ENCODE results near the gene TLX3.
"Not testable (repeated sequence)": the region's sequence is repeated elsewhere in the genome, so short reads cannot be mapped to it uniquely, and the experiment has no call there.

TLX3 gene

DNA sequence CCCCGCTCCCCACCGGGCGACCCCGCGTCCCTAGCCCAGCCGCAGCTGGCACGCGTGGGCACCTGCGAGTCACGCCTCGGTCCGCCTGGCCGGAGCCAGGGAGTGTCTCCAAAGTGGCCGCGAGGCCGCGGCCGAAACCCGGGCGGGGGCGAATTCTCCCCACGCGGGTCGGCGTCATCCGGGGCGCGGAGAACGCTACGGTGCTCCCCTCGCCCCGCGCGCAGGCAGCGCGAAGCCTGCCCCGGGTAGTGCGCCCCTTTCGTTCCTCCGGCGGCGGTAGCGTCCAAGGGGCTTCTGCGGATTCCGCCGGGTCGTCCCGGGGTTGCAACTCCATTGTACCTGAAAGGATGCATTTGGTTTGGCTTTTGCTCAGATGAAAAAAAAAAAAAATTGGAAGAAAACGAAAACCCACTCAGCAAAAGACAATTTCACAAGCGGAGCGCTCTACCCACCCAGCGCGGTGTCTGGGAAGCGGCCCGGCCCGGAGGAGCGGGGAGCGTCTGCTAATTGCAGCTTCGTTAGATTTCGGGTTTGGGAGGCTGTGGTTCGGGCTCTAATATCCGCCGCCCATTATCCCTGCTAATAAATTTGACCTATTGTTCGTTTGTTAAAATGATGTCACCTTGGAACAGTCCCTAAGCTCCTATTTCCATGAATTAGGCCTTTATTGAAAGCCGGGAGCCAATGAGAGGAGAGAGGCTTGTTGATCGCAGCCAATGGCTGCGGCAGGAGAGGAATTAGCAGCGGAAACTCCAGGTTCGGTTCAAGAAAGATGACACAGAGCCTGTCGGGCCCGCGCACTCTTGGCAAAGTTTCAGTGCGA, at the start of gene TLX3:
TSS of gene TLX3 (plus strand) at position 796 of the 823 bp plus-strand sequence. CDS start 118 bp downstream, outside the sequence.
- DNase-seq, result no peak

DNA sequence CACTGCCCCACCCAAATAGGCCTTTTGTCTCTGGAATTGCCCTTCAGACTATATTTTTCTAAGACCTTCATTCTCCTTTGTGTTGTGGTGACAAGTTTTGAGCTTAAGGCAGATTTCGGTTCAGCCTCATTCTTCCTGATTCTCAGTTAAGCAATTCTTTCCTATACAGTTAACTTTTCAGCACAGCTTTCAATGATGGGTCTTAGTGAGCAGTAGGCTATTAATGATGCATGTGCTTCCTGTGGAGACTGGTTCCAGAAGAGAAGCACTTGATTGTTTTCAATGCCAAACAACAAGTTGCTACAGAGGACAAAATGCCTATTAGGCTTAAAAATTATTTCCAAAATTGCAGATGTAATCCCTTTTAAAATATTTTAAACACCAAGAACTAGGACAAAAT, 47.7 kb upstream of the TLX3 start:
- no peak for DNase-seq

DNA sequence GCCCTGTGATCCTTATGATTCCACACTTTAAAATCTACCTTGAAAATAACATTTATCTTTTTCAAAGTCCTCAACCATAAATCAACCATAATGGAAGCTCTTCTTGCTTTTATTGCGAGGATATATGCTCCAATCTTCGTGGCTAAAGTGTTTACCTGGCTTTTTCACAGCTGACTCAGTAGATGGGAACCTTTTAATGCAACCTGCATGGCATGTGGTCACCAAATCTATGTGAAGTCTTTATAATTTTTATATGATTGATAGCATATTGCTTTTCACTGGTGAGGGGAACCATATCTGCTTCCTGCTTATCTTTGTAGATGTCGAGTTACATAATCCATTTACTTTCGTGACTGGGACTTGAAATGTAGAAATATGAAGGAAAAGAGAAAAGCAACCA, 47.1 kb upstream of the TLX3 start:
- DNase-seq, result no peak

DNA sequence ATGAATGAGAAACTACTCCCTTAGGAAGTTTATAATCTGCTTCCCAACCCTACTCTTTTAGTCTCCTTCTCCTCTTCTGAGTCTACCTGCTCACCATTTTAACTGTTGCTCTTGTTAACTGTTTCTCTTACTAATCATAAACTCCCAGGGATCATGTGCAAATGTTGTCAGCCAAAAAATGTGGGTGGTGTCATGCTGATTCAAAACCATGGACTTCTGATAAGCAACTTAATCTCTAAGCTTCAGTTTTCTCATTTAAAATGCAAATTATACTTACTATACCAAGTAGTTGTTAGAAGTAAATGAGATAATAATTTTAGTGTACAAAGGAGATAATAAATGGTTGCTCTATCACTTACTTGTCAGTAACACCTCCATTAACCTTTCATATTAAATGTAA, 45.9 kb upstream of the TLX3 start:
- no peak for DNase-seq

DNA sequence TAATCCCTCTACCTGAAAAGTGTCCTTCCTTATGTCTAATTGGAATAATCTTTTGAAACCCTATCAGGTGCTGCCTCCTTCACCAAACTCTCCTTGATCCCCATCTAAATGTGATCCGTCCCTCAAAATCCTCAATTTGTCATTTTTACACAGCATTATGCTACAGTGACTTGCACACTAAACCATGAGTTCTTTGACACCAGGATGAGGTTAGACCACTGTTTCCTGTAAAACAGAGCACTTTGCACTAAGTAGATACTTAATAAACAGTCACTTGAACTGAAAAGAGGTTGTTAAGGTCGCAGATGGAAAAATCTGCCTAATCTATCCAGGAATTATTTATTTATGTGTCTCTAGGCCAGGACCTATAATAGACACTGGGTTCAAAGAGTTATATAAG, 44.2 kb upstream of the TLX3 start:
- no peak for DNase-seq

DNA sequence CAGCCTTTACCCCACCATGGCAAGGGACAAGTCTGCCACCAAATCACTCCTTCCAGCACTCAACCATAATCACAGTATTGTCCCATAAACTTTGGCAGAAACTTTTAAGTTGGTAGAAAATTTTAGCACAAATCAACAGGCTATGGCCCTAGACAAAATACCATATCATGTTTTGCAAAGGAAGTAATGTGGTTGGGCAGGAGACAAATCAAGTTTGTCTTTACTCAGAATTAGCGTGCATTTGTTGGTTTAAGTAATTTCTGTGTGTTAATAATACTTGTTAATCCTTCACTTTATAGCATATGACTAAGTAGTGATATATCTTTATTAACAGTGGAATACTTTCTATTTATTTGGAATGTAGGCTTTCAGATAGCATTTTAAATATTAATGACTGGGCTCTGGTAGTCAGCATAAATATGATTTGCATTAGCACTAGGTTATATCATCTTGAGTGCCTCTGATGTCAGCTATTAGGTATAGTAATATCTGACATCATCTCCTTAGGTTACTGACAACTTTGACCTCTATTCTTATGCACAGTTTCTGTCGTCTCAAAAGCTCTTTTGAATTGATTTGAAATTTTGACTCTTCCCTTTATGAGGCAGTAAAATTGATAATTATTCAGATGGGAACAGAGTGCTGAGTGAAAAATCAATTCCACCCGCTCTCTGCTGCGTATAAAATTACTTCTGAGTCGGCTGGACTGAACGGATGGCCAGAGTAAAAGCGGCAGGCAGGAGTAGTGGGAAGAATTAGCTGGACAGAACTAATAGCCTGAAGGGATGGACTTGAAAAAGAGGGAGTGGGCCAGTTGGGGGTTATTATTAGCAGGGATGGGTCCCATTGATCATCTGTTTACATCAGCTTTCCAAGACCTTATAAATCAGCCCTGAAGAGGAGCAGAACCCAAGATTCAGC, 40.1 kb upstream of the TLX3 start:
- no peak for DNase-seq

DNA sequence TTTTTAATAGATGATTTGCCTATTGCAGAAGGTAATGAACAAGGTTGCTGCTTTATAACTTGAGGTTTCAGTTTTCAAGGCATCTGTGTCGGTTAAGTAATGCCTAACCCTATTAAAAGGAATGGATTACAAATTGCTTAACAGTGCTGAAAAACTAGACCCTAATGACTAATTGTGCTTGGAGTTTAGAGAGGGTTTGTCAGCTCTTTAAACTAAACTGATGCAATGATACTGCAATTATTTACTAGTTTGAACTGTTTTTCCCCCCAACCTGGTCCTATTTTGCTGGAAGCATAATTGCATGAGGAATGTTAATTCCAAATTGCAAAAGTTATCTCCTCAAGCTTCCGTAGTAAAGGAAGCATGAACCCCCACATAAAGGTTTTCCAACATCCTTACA, 39.3 kb upstream of the TLX3 start:
- DNase-seq, result no peak

DNA sequence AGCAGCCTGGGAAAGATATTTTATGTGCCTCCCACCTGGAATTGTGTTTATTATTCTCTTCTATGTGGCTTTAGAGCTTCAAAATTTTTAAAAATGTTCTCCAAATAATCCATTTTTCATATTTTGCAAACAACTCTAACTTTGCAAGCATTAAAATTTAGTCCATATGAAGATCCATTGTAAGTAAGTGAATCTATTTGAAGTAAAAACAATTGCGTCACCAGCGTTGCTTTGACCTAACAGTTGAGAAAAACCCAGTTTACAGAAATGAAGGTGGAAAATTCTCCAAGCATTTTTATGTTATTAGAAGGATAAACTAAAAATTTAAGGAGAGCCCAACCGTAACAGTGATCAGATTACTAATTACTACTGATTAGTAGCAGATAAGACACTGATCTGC, 38.9 kb upstream of the TLX3 start:
- DNase-seq, result no peak

DNA sequence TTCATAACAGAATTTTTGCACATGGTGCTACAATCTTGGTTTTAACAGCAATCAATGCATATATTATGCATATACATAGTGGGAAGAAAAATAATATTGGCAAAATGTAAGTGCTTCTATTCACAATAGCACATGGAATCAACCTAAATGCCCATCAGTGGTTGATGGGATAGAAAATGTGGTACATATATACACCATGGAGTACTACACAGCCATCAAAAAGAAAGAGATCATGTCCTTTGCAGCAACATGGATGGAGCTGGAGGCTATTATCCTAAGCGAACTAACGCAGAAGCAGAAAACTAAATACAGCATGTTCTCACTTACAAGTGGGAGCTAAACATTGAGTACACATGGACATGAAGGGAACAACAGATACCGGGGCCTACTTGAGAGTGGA, 37.2 kb upstream of the TLX3 start:
- no peak for DNase-seq

DNA sequence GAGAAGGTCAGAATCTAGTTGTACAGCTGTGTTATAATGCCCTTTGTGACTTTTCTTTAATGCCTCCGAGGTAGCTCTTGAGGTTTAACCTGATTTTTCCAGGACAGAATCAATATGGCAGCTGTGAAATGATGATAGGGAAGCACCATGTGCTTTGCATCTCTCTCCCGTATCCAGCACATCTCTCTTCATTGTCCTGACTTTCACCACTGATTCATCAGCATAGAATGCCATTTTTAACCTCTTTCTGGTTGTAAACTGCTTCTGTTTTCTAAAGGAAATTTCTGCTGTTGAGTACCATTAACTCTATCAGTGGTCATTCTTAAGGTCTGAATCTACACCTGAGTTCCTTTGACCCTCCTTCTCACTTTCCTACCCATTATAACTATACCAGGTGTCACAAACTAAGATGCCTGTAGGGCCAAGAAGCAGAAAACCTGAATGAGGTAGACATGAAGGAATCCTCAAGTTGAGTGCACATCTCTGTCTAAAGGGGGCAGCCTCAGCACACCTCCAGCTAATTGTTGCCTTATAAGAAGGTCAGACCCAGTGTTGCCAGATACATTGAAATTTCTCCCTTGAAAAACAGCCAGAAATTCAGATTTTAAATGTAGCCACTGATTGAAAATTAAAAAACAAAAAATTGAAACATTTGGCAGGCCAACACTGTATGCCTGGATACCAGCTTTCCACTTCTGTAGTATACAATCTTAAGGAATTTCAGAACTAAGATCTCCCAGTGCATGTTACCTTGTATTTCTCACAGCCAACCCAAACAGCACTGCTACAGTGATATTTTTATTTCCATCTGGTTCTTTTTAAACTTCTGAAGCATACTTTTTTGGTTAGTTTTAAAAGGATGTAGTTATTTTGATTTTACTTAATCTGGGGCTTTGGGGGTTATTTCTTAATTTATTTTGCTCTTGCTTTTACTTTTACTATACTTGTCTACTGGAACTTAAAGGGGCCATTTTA, 35.8 kb upstream of the TLX3 start:
- DNase-seq, result no peak

DNA sequence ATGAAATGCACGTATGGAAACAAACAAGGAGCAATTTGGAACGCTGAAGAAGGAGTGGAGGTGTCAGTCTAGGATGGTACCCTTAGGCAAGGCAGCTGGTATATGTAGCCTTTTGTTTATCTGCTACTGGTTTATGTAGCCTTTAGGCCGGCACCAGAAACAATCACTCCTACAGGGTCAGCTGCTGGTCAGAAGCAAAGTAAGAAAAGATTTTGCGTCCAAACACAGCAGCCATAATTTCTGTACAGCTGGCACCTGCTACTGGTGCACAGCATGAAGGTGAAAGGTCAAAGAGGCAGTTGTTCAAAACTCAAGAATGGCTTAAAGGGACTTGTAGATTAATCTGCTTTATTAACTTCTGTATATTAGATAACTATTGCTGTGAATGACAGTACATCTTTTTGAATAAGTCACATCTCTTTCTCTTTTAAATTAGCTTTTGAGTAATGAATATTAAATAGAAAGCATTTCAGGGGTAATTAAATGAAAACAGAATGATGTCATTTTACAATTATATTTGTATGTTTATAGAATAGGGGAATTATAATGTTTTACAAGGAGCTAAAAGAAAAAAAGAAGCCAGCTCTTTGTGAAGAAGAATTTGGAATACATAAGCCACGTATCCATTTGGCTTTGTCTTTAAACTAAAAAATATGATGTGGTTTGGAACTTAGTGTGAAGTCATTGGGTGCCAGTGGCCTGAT, 33.1 kb upstream of the TLX3 start:
- DNase-seq, result no peak

DNA sequence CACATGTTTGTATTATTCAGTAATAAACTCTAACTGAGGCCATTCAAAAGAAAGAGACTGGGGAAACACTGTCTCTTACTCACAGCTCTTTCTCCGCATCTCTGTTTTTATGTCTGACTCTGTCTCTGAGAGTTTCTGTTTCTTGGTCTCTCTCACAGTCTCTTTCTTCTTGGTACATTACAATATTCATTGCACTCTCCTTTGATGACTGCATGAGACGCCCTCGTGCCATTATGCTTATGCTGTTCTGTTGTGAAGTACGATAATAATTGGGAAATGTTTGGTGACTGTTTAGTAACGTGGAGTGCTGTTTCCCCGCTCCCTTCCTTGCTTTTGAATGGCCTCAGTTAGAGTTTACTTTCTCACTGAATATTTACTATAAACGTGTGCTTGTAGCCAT, 25.3 kb upstream of the TLX3 start:
- DNase-seq, result no peak

DNA sequence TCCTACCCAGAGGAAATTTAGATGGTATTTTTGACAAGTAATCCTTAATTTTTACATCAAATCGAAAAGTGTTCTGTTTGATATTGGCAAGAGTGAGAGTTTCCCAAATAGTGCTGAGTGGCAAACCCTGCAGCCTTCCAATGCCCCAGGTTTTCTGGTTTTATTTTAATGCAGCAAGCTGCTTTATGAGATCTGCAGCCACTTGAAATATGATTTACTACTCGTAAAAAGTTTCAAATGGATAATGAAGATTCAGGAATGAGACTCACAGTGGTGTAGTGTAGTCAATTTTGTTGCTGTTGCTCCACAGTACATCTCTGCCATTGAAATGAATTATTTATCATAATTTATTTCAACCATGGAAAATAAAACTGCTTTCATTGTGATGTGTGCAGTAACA, 23.6 kb upstream of the TLX3 start:
- DNase-seq, result no peak

DNA sequence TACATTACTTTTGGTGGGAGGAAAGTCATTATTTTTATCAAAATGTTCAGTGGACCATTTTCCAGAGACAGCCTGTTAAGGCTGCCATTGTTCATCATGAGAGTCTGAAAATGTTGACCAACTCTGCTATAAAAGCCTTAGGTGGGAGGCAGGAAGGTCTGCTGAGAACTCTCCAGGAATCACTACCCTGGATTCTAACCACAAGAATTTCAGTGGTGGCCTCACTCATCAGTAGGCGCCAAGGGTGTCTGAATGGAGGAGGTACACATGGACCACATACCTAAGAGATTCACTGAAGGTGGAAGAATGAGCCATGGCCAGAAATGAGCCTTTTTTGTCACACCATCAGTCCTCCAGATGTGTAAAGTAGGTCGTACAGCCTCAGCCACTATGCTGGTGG, 21.0 kb upstream of the TLX3 start:
- no peak for DNase-seq

DNA sequence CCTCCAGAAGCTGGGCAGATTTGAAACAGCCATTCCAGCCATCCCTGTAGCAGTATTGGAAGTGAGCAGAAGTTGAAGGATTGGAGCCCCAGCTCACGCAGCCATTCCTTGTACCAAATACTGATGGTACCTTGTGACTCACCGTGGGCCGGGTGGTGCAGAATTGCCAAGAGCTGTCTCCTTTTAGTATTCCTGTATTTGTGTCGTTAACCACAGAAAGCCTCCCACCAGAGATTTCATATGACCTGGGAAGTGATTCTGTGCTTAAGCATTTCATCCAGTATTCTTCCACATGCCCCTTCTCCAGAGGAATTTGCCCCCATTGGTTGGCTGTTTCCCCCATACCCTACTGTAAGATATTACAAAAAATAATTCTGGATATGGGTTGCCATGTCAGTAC, 17.7 kb upstream of the TLX3 start:
- no peak for DNase-seq

DNA sequence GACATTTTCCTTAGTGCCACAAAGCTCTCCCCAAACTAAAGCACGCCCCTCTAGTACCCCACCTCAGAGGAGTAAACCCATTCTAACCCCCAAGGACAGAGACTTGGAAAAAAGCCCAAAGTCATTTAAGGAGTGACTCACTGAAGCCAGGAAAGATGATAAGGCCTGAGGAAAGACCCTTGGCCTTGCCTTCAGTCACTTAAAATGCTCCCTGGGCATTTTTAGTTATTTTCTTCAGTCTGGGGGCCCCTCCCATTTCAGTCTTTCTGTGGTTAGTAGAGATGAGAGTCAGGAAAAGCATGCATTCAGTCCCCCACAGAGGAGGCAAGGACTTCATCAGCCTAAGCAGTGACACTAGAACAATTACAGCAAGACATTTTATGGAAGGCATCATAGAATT, 13.7 kb upstream of the TLX3 start:
- no peak for DNase-seq

DNA sequence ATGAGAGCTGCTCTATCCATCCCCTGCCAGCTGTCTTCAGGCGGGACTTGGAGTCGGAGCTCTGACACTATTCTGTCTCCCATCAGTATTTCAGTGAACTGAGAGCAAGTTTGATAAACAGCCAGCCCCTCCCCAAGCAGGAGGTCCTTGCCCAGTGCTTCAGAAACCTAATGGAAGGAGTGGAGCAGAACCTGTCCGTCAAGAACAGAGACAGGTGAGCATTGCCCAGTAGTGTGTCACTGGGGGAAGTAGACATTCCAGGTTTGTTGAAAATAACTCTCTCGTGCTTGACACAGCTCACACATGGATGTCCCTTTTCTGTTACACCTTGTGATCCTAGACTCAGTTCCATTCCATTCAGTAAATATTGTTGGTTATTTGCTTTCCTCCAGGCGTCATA, 13.2 kb upstream of the TLX3 start:
- no peak for DNase-seq

DNA sequence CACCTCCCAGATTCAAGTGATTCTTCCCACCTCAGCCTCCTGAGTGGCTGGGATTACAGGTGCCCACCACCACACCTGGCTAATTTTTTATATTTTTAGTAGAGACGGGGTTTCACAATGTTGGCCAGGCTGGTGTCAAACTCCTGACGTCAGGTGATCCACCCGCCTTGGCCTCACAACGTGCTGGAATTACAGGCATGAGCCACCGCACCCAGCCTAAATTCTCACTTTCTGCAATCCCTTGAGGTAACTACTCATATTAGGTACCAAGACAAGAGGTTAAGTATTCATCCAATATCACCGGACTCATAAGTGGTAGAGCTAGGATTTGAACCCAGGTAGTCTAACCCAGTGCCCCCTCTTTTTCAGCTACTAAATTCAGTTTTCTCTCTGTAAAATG, 11.1 kb upstream of the TLX3 start:
- DNase-seq, result not testable (repeated sequence)

DNA sequence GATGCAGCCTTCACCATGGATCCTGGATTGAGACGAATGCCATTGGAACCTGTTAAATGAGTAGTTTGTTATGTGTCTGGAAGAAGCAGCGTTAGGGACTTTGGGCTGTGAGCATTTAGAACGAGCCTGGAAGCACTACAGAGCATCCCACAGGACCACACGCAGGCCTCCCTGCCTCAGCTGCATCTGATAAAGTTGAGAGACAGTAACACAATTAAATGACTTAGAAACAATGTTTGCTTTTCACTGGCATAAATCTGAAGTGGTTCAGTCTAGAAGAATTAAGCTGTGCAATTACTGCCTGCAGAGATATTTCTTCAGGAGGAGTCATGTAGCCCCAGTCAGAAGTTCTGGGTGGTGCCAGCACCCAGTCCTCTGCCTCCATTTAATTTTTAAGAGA, 9.8 kb upstream of the TLX3 start:
- no peak for DNase-seq

DNA sequence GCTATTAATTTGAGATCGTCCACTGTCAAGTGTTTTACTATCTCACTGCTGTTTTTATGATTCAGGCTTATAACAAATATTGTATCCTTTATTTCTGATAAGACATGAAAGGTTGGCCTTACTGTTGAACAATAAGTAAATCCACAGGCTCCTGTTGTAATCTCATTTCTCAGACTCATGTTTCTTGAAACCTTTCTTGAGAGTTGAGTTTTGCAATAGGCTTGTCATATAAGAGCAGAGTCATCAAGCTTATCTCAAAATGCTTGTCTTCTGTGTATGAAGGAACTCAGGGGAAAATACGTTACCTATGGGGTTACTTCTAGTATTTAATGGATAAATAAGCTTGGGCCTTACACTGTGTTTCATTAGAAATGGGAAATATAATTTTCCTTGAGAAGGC, 9.2 kb upstream of the TLX3 start:
- no peak for DNase-seq

DNA sequence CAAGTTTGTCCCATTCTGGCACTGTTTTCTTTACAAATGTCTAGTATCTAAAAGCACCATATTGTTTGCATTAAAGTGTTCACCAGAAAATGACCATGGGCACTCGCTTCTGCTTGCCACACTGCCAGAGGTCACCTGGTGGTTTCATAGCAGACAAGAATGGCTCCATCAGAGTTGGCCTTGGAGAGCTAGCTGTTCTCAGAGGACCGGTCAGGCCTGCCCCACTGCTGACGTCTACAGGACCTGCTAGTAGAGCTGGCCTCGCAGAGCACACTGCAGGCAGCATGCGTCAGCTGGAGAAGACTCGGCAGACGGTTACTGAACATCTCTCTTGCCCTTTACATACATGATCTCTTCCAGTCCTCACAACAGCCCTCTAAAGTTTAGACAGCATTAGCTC, 8.7 kb upstream of the TLX3 start:
- no peak for DNase-seq

DNA sequence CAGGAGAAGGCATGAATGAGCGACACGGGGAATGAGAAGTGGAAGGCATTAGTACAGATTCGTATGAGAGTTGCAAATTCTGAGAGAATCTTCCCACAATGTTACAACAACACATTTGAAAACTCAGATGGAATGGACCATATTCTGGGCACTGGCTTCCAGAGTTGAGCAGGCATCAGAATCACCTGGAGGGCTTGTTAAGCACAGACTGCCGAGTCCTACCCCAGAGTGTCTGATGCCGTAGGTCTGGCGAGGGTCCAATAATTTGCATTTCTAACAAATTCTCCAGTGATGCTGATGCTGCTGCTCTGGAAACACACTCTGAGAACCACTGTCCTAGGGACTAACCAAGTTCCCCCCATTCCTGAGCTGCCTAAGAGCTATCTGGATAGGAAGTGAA, 2.9 kb upstream of the TLX3 start:
- no peak for DNase-seq

Data from HCEC 1CT (cell line).